Upper lobe of left lung (tissue), 6 donors: ENCODE results near the gene KCNIP1. TPM values are rescaled to one million over a fixed set of nuclear protein-coding genes. Genes with fewer than 3 reads are reported as not detected.

Experiments
- ATAC-seq, 2 donors: fragments of 200-7000 bp; cut with Tn5 transposase; one replicate each; pipeline ENCODE4 v1.9.1; 2022; ENCODE audit warnings: mild to moderate bottlenecking in 2 of 2, moderate library complexity in 2 of 2; ENCODE audit not compliant: low FRiP score in 2 of 2
- DNase-seq, 2 donors: peaks; one replicate each; pipeline ENCODE4 v3.0.0-alpha.2; 2019 to 2020
- H3K27ac ChIP-seq, 4 donors: fragments of 200-600 bp; sonication (generic); one replicate each; pipeline ENCODE4 v1.5.1; 2016 to 2019
- H3K27me3 ChIP-seq, 4 donors: fragments of 200-600 bp; sonication (generic); one replicate each; pipeline ENCODE4 v1.5.1; 2017 to 2019
- H3K36me3 ChIP-seq, 4 donors: fragments of 200-600 bp; sonication (generic); one replicate each; pipeline ENCODE4 v1.5.1; 2016 to 2019
- H3K4me1 ChIP-seq, 4 donors: fragments of 200-600 bp; sonication (generic); one replicate each; pipeline ENCODE4 v1.5.1; 2018 to 2019
- H3K4me3 ChIP-seq, 4 donors: fragments of 200-600 bp; sonication (generic); one replicate each; pipeline ENCODE4 v1.5.1; 2017 to 2019; ENCODE audit warnings: mild to moderate bottlenecking in 2 of 4, moderate library complexity in 1 of 4
- H3K9me3 ChIP-seq, 4 donors: fragments of 200-600 bp; sonication (generic); one replicate each; pipeline ENCODE4 v1.5.1; 2018 to 2019
- CTCF ChIP-seq, 6 experiments: fragments of 450-650 bp in 4 of 6; fragments of 200-600 bp in 2 of 6; sonication (generic) in 2 of 6; IDR thresholded peaks; one replicate each; pipeline ENCODE4 v1.5.1; 2016 to 2019; ENCODE audit warnings: antibody characterized with exemption in 6 of 6
- EP300 ChIP-seq, 4 donors: sonication (generic); formaldehyde crosslinking; IDR thresholded peaks; one replicate each; pipeline ENCODE4 v1.5.1; 2017; ENCODE audit warnings: antibody characterized with exemption in 4 of 4, control low read depth in 2 of 4
- POLR2A ChIP-seq, 4 donors: fragments of 450-650 bp; IDR thresholded peaks; one replicate each; pipeline ENCODE4 v1.5.1; 2016 to 2017; ENCODE audit warnings: antibody characterized with exemption in 4 of 4, mild to moderate bottlenecking in 2 of 4
- POLR2AphosphoS5 ChIP-seq, 2 donors: sonication (generic); formaldehyde crosslinking; IDR thresholded peaks; one replicate each; pipeline ENCODE4 v1.5.1; 2017; ENCODE audit warnings: antibody characterized with exemption in 2 of 2
- WGBS, 2 donors: methylation state at CpG; one replicate each; pipeline ENCODE4 v1.1.5; 2017 to 2018; 5-methylcytosine and 5-hydroxymethylcytosine counted together
- total RNA-seq, 6 donors: library from RNA; depleted of rRNA in 4 of 6; stranded (reverse); fragments of >200 nt in 4 of 6; gene quantifications; one replicate each; pipeline versions ENCODE4 v1.1.0 to v1.2.1, GENCODE V29; 2016 to 2021
- donor health status: DM: no; HTN: no; CAD: no; lungs with moderate emphysema.
- donor health status: DM: no; HTN: yes; CAD: no; lungs with severe emphysema.

KCNIP1 gene
- total RNA-seq, 6 donors from 2014 or later = 1.9 to 3.3 (median 2.9) TPM; not detected in 1

- Histone ChIP-seq H3K36me3 (no peaks in the 10 kb centered on the region), H3K4me3 (no peak overlapping the region), H3K9me3 (no peaks in the 10 kb centered on the region), H3K4me1 (no peaks in the 10 kb centered on the region), H3K27ac (no peak overlapping the region), H3K27me3 (no peaks in the 10 kb centered on the region)
- 64 to 72% methylated on average over 4 of the region's 4 CpGs for WGBS, 2 donors
- TF ChIP-seq POLR2AphosphoS5 (IDR thresholded peaks at IDR 0.05) (no peak), CTCF (IDR thresholded peaks at IDR 0.05) (no peak), POLR2A (IDR thresholded peaks at IDR 0.05) (no peak), EP300 (IDR thresholded peaks at IDR 0.05) (no peak)
- no peak for ATAC-seq
- DNase-seq = no peak
These were observed 152.1 kb downstream of the KCNIP1 start for GRCh38 chr5:170655920-170656319.

- Histone ChIP-seq H3K36me3 (no peaks in the 10 kb centered on the region), H3K27me3 (no peaks in the 10 kb centered on the region), H3K27ac (no peak overlapping the region), H3K4me1 (no peaks in the 10 kb centered on the region), H3K4me3 (no peak overlapping the region), H3K9me3 (no peaks in the 10 kb centered on the region)
- 97 to 100% methylated on average over 1 to 4 of the region's 4 CpGs for WGBS, 2 donors
- ATAC-seq (no peak), DNase-seq (no peak)
- no peak for TF ChIP-seq EP300 (IDR thresholded peaks at IDR 0.05)
- no peak for TF ChIP-seq CTCF (IDR thresholded peaks at IDR 0.05)
- no peak for TF ChIP-seq POLR2A (IDR thresholded peaks at IDR 0.05)
- TF ChIP-seq POLR2AphosphoS5 (IDR thresholded peaks at IDR 0.05) = no peak
These were observed 152.5 kb downstream of the KCNIP1 start for GRCh38 chr5:170656346-170656745.

- no peak overlapping the region for H3K4me3 ChIP-seq
- ATAC-seq = no peak
- 73 to 76% methylated on average over 6 of the region's 6 CpGs for WGBS, 2 donors
- no peaks in the 10 kb centered on the region for H3K9me3 ChIP-seq
- TF ChIP-seq POLR2A (IDR thresholded peaks at IDR 0.05) = no peak
- TF ChIP-seq POLR2AphosphoS5 (IDR thresholded peaks at IDR 0.05) = no peak
- TF ChIP-seq EP300 (IDR thresholded peaks at IDR 0.05) = no peak
- TF ChIP-seq CTCF (IDR thresholded peaks at IDR 0.05) = no peak
- H3K27ac ChIP-seq = no peak overlapping the region
- no peaks in the 10 kb centered on the region for H3K36me3 ChIP-seq
- H3K27me3 ChIP-seq = no peaks in the 10 kb centered on the region
- no peaks in the 10 kb centered on the region for H3K4me1 ChIP-seq
- no peak for DNase-seq
These were observed 156.7 kb downstream of the KCNIP1 start for GRCh38 chr5:170660531-170660930.

GRCh38 chr5:170662966-170663365 lies 159.1 kb downstream of the KCNIP1 start:
- Histone ChIP-seq H3K27ac (no peak overlapping the region), H3K4me1 (no peaks in the 10 kb centered on the region), H3K36me3 (no peaks in the 10 kb centered on the region), H3K9me3 (no peaks in the 10 kb centered on the region), H3K4me3 (no peak overlapping the region), H3K27me3 (no peaks in the 10 kb centered on the region)
- TF ChIP-seq POLR2A (IDR thresholded peaks at IDR 0.05) = no peak
- WGBS, 2 donors = 86 to 87% methylated on average over 5 of the region's 5 CpGs
- no peak for DNase-seq
- ATAC-seq = no peak

DNA sequence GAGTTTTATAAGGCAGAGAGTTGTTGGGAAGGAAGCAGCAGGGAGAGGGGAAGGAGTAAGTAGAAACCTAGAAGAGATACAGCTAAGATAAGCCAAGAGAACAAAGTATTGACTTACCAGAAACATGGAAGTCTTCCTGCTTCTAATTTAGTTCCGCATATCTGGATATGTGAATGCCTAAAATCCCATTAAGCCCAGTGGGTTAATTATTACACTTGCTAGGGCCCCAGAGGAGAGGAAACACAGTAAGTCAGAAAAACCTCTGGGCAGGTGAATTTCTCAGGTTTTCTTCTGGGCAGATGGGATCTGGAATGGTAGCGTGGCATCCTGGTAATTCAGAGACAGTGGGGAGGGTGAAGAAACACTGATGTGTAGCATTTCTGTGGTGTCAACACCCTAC lies 175.0 kb downstream of the KCNIP1 start:
- no peaks in the 10 kb centered on the region for H3K36me3 ChIP-seq
- no peaks in the 10 kb centered on the region for H3K27me3 ChIP-seq
- no peaks in the 10 kb centered on the region for H3K9me3 ChIP-seq
- WGBS, 2 donors = 81 to 86% methylated on average over 2 of the region's 2 CpGs
- H3K4me1 ChIP-seq = peaks cover 0 to 7% (median 3%) of the 10 kb centered on the region in 4 donors
- H3K4me3 ChIP-seq = no peak overlapping the region
- TF ChIP-seq EP300 (IDR thresholded peaks at IDR 0.05) = no peak
- TF ChIP-seq POLR2AphosphoS5 (IDR thresholded peaks at IDR 0.05) = no peak
- no peak for TF ChIP-seq POLR2A (IDR thresholded peaks at IDR 0.05)
- no peak for TF ChIP-seq CTCF (IDR thresholded peaks at IDR 0.05)
- no peak overlapping the region for H3K27ac ChIP-seq
- ATAC-seq (no peak), DNase-seq (no peak)
